GM23248 (cell line): ENCODE measurements around the gene TTC28.

ENCODE experiments used
- EZH2 ChIP-seq: fragments of 200-600 bp; sonication (generic); IDR thresholded peaks from 2 replicates; pipeline ENCODE4 v1.6.1; 2018; ENCODE audit warnings: antibody characterized with exemption, mild to moderate bottlenecking; ENCODE audit not compliant: insufficient read depth, poor library complexity, severe bottlenecking
- EZH2phosphoT487 ChIP-seq: fragments of 200-600 bp; sonication (generic); IDR thresholded peaks from 2 replicates; pipeline ENCODE4 v1.6.1; 2018; ENCODE audit warnings: antibody characterized with exemption, moderate library complexity, mild to moderate bottlenecking, low read depth; ENCODE audit not compliant: insufficient read depth

DNA sequence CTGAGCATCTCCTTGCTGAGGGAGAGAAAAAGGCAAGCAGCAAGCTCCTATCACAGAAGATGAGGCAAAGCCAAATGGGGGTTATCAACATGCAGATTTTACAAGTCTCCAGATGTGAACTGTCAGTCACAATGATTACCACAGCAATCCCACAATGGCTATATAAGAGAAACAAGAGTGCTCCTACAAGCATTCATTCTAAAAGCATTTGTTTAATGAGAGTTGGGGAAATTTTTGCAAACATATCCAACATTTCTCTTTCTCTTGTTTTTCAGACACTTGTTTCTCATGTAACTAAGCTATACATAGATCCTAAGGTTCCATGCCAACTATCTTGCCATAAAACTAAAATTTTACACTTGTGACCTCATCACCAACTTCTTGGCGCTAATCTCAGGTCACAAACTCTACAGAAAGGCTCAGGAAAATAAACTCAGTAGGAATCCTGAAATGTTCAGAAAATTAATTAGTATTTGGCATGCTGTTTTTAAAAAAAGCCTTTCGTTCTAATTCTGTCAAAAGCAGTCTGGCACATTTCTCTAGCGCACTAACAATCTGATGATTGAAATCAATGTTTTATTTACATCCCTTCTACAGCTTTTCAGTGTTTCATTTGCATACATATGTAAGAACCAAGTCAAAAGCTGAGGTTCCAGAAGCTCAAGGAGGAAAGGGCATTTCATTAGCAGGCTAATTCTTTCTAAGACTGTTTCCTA is 199.5 kb downstream of the TTC28 start:
- TF ChIP-seq EZH2phosphoT487 = no peak
- no peak for TF ChIP-seq EZH2
